PC-9 (cell line): ENCODE measurements around the gene TMEM258. TPM values are rescaled to one million over a fixed set of nuclear protein-coding genes. Genes with fewer than 3 reads are reported as not detected.

Experiments used
- BruUV-seq: library from RNA; stranded (reverse); fragments of 400-500 nt; replicated peaks from 2 replicates; lab custom pipeline; 2021; lab: Mats Ljungman, UMichigan
- CTCF ChIA-PET: fragments of 300-600 bp; sonication (Branson Sonifier 250); formaldehyde crosslinking; loops from one replicate; lab custom pipeline; 2022; ENCODE audit warnings: antibody characterized with exemption; lab: Charles Lee
- POLR2A ChIA-PET: fragments of 300-600 bp; sonication (Branson Sonifier 250); formaldehyde crosslinking; loops from one replicate; lab custom pipeline; 2022; ENCODE audit warnings: antibody characterized with exemption; ENCODE audit not compliant: unreplicated experiment; lab: Charles Lee
- DNase-seq, 2 experiments: peaks; one replicate each; pipeline versions ENCODE4 v3.0.0 to v3.0.0-alpha.2; 2015 to 2022; ENCODE audit warnings: mixed read lengths in 1 of 2
- H2AFZ ChIP-seq: fragments of 200-600 bp; sonication (generic); 2 replicates; pipeline ENCODE4 v1.8.1; 2017; ENCODE audit warnings: antibody characterized with exemption
- H3F3A ChIP-seq: fragments of 200-600 bp; sonication (generic); 2 replicates; pipeline ENCODE4 v1.8.1; 2017; ENCODE audit warnings: antibody characterized with exemption, mild to moderate bottlenecking, low read depth; ENCODE audit not compliant: insufficient read depth
- H3K27ac ChIP-seq: fragments of 200-600 bp; sonication (generic); 2 replicates; pipeline ENCODE4 v1.6.1; 2016; ENCODE audit warnings: mixed run types
- H3K27me3 ChIP-seq: fragments of 200-600 bp; sonication (generic); 2 replicates; pipeline ENCODE4 v1.6.1; 2016; ENCODE audit warnings: low read depth, mixed run types; ENCODE audit not compliant: insufficient read depth
- H3K36me3 ChIP-seq: fragments of 200-600 bp; sonication (generic); 2 replicates; pipeline ENCODE4 v1.6.1; 2016; ENCODE audit warnings: low read depth, mixed run types
- H3K4me1 ChIP-seq: fragments of 200-600 bp; sonication (generic); replicated peaks from 2 replicates; pipeline ENCODE4 v1.6.1; 2016; ENCODE audit warnings: mixed run types; ENCODE audit not compliant: insufficient read depth
- H3K4me2 ChIP-seq: fragments of 200-600 bp; sonication (generic); 2 replicates; pipeline ENCODE4 v1.6.1; 2017; ENCODE audit warnings: mixed run types
- H3K4me3 ChIP-seq: fragments of 200-600 bp; sonication (generic); 2 replicates; pipeline ENCODE4 v1.6.1; 2016; ENCODE audit warnings: mixed run types
- H3K79me2 ChIP-seq: fragments of 200-600 bp; sonication (generic); 2 replicates; pipeline ENCODE4 v1.6.1; 2017; ENCODE audit warnings: low read depth, mixed run types
- H3K9me2 ChIP-seq: fragments of 200-600 bp; sonication (generic); 2 replicates; pipeline ENCODE4 v1.8.1; 2017; ENCODE audit warnings: mild to moderate bottlenecking; ENCODE audit not compliant: insufficient read depth
- H3K9me3 ChIP-seq: fragments of 200-600 bp; sonication (generic); 2 replicates; pipeline ENCODE4 v1.8.1; 2016; ENCODE audit warnings: low read depth; ENCODE audit not compliant: insufficient read depth
- H4K20me1 ChIP-seq: fragments of 200-600 bp; sonication (generic); 2 replicates; pipeline ENCODE4 v1.8.1; 2017; ENCODE audit not compliant: insufficient read depth
- EZH2 ChIP-seq: fragments of 200-600 bp; sonication (generic); IDR thresholded peaks from 2 replicates; pipeline ENCODE4 v1.8.0; 2017; ENCODE audit warnings: antibody characterized with exemption, low read depth
- intact Hi-C: fragments of 100-400 bp; cut with micrococcal nuclease; formaldehyde crosslinking; loops from one replicate; pipeline ENCODE4 v1.10.0; 2022; ENCODE audit not compliant: unreplicated experiment
- total RNA-seq: library from RNA; stranded (reverse); gene quantifications from 2 replicates; pipeline ENCODE4 v1.2.3, GENCODE V29; 2021
- TF ChIP-seq, protein P1 (sequence below): fragments of 200-600 bp; sonication (generic); conservative IDR thresholded peaks from 2 replicates; pipeline ENCODE4 v1.6.1; 2017; ENCODE audit warnings: mixed run types, antibody characterized with exemption, mild to moderate bottlenecking, moderate library complexity

Gene TMEM258
- total RNA-seq, 1 experiment from 2014 or later: 217 TPM

- peak; percentile 75 to 78 for DNase-seq
- Histone ChIP-seq H3K79me2 (peaks cover 31% of the 10 kb centered on the region), H3K4me3 (peak overlapping the region; percentile 95), H4K20me1 (no peaks in the 10 kb centered on the region), H3K27ac (peak overlapping the region; percentile 80), H3F3A (peaks cover 65% of the 10 kb centered on the region), H2AFZ (peak overlapping the region; percentile 89), H3K36me3 (peaks cover 19% of the 10 kb centered on the region), H3K27me3 (no peaks in the 10 kb centered on the region), H3K9me3 (no peaks in the 10 kb centered on the region), H3K9me2 (no peaks in the 10 kb centered on the region), H3K4me2 (peak overlapping the region; percentile 75), H3K4me1 (peaks cover 37% of the 10 kb centered on the region)
- no peak for TF ChIP-seq EZH2
- TF ChIP-seq, protein P1, sequence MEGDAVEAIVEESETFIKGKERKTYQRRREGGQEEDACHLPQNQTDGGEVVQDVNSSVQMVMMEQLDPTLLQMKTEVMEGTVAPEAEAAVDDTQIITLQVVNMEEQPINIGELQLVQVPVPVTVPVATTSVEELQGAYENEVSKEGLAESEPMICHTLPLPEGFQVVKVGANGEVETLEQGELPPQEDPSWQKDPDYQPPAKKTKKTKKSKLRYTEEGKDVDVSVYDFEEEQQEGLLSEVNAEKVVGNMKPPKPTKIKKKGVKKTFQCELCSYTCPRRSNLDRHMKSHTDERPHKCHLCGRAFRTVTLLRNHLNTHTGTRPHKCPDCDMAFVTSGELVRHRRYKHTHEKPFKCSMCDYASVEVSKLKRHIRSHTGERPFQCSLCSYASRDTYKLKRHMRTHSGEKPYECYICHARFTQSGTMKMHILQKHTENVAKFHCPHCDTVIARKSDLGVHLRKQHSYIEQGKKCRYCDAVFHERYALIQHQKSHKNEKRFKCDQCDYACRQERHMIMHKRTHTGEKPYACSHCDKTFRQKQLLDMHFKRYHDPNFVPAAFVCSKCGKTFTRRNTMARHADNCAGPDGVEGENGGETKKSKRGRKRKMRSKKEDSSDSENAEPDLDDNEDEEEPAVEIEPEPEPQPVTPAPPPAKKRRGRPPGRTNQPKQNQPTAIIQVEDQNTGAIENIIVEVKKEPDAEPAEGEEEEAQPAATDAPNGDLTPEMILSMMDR: no peak; the same call in 1 of the 2 replicates
- no TSS peak for BruUV-seq
- ChIA-PET POLR2A (interaction anchor here (0.6 kb wide), 4 partner anchors 22 to 955 kb away, joined by 4 to 5 read pairs (median 4); partner anchors contain the start of gene TAF6L), CTCF (interaction anchor here (2.1 kb wide), 1 partner anchor 19 kb away, joined by 13 read pairs; no protein-coding TSS in a partner anchor)
- intact Hi-C loops: loop anchor here (1.0 kb wide), 2 partner anchors 75 to 151 kb away; partner anchors contain the start of genes FADS3 and FTH1
Observed at GRCh38 chr11:61815790-61816735, 23.7 kb upstream of the TMEM258 start.

- TF ChIP-seq, protein P1: no peak
- TF ChIP-seq EZH2: no peak
- Histone ChIP-seq H3K79me2 (peaks cover 31% of the 10 kb centered on the region), H3K4me2 (peak overlapping the region; percentile 75), H2AFZ (peak overlapping the region; percentile 89), H3K4me1 (peaks cover 28% of the 10 kb centered on the region), H3K36me3 (peaks cover 25% of the 10 kb centered on the region), H3F3A (peaks cover 56% of the 10 kb centered on the region), H3K9me3 (no peaks in the 10 kb centered on the region), H3K27me3 (no peaks in the 10 kb centered on the region), H3K9me2 (no peaks in the 10 kb centered on the region), H3K27ac (peak overlapping the region; percentile 80), H4K20me1 (no peaks in the 10 kb centered on the region), H3K4me3 (peak overlapping the region; percentile 95)
- ChIA-PET CTCF (interaction anchor here (0.8 to 2.1 kb wide), 4 partner anchors 14 to 267 kb away, joined by 3 to 13 read pairs (median 5); no protein-coding TSS in a partner anchor), POLR2A (interaction anchor here (0.5 to 1.2 kb wide), 20 partner anchors 13 to 956 kb away, joined by 3 to 22 read pairs (median 4); partner anchors contain the start of genes FADS2 and TAF6L)
- DNase-seq: peak; percentile 97 to 99
- TSS peak; percentile 72 for BruUV-seq
- intact Hi-C loops: loop anchor here (1.0 kb wide), 1 partner anchor 152 kb away; the partner anchor contains the start of gene FTH1
Observed at GRCh38 chr11:61814958-61815789, 22.8 kb upstream of the TMEM258 start.
